Motor neuron (in vitro differentiated cells): ENCODE results near the gene LRRC47. TPM values are rescaled to one million over a fixed set of nuclear protein-coding genes. Genes with fewer than 3 reads are reported as not detected.

Experiments used
- ATAC-seq, 8 experiments: fragments of 200-7000 bp; cut with Tn5 transposase; replicated peaks in 6 of 8; 2 replicates each; pipeline ENCODE4 v1.8.0; 2021; ENCODE audit warnings: mild to moderate bottlenecking in 8 of 8, moderate library complexity in 8 of 8
- H3K27ac ChIP-seq, 2 donors: fragments of 250-450 bp; sonication (Bioruptor Pico); 2 replicates each; pipeline ENCODE4 v1.9.0; 2021; ENCODE audit warnings: antibody characterized with exemption in 2 of 2, mild to moderate bottlenecking in 2 of 2, moderate library complexity in 1 of 2
- H3K4me1 ChIP-seq, 2 donors: fragments of 250-450 bp; sonication (Bioruptor Pico); replicated peaks in 1 of 2; 2 replicates each; pipeline ENCODE4 v1.6.1; 2021; ENCODE audit warnings: antibody characterized with exemption in 2 of 2, mild to moderate bottlenecking in 2 of 2, moderate library complexity in 1 of 2
- H3K4me3 ChIP-seq, 5 donors: fragments of 250-450 bp; sonication (Bioruptor Pico); 2 replicates each; pipeline ENCODE4 v1.9.0; 2021; ENCODE audit warnings: antibody characterized with exemption in 5 of 5, mild to moderate bottlenecking in 5 of 5, moderate library complexity in 4 of 5
- WGBS, 10 experiments: fragments of 450-650 bp; shearing (Covaris generic); methylation state at CpG; one replicate each; pipeline ENCODE4 v1.0.0; 2022; 5-methylcytosine and 5-hydroxymethylcytosine counted together
- in situ Hi-C, 9 experiments: fragments of 400-800 bp; cut with MboI; loops; one replicate each; pipeline ENCODE4 v1.15.0; 2021; ENCODE audit warnings: low sequenced_read_pairs in 9 of 9, low pct_unique_long_range_greater_than_20kb in 2 of 9; ENCODE audit not compliant: unreplicated experiment in 9 of 9
- total RNA-seq, 8 experiments: library from RNA; unstranded; fragments of 300-600 nt; gene quantifications; 2 replicates each; pipeline versions ENCODE4 v1.2.3 to v1.2.4, GENCODE V29; 2022

The LRRC47 gene
- total RNA-seq, 8 experiments from 2014 or later, result 27.4 to 59.1 (median 39.8) TPM

GRCh38 chr1:3743826-3744225 is 52.5 kb downstream of the LRRC47 start:
- no peak overlapping the region for H3K27ac ChIP-seq
- peaks cover 22 to 25% of the 10 kb centered on the region in 2 donors for H3K4me1 ChIP-seq
- WGBS, 10 experiments, result 92 to 100% (median 96%) methylated on average over 2 to 11 of the region's 12 CpGs; no CpG with 5 or more reads in 3 of the 10 experiments
- in situ Hi-C loops, result no loop called here
- H3K4me3 ChIP-seq, result no peak overlapping the region
- ATAC-seq, result peak in 1 of 8 experiments; percentile 10

- peak in 2 of 8 experiments; percentile 46 to 47 for ATAC-seq
- peaks cover 22 to 25% of the 10 kb centered on the region in 2 donors for H3K4me1 ChIP-seq
- WGBS, 10 experiments, result 10 to 100% (median 51%) methylated on average over 2 to 4 of the region's 4 CpGs; no CpG with 5 or more reads in 3 of the 10 experiments
- H3K27ac ChIP-seq, result no peak overlapping the region
- no peak overlapping the region for H3K4me3 ChIP-seq
- in situ Hi-C loops, result no loop called here
These were observed 52.9 kb downstream of the LRRC47 start for GRCh38 chr1:3743421-3743820.

DNA sequence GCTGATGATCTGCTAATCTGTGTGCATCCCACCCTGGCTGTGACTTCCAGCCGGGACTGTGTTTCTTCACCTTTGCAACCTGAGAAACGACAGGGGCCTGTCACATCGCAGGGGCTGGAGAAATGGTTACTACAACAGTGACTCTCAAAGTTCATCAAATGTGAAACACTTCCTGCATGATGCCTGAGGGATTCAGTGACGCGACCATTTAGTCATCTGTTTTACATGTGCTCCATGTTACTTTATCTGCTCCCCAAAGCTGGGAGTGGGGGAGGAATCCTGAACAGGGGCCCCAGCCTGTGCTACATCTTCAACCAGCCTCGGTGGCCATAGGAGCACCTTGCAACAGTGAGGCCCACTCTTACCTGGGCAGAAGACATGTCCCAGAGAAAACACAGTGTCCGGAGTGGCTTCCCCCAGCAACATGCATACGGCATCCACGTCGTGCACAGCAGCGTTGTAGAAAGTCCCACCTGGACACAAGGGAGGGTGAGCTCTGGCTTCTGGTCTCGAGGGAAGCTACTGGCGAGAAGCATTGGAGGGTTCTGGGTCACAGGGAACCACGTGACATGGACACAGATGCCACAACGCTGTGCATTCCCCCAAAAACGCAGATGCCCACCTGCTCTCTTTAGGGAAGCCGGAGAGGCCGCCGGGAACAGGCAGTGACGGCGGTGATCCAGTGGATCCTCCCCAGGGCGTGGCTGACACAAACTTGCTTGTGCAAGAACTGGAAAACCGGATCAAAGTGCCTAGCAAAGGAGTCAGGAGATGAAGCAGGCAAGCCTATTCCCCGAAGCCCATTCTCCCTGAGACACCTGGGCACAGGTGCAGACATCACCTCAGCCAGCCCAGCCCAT is 53.6 kb downstream of the LRRC47 start:
- H3K4me1 ChIP-seq, result peaks cover 19 to 23% of the 10 kb centered on the region in 2 donors

DNA sequence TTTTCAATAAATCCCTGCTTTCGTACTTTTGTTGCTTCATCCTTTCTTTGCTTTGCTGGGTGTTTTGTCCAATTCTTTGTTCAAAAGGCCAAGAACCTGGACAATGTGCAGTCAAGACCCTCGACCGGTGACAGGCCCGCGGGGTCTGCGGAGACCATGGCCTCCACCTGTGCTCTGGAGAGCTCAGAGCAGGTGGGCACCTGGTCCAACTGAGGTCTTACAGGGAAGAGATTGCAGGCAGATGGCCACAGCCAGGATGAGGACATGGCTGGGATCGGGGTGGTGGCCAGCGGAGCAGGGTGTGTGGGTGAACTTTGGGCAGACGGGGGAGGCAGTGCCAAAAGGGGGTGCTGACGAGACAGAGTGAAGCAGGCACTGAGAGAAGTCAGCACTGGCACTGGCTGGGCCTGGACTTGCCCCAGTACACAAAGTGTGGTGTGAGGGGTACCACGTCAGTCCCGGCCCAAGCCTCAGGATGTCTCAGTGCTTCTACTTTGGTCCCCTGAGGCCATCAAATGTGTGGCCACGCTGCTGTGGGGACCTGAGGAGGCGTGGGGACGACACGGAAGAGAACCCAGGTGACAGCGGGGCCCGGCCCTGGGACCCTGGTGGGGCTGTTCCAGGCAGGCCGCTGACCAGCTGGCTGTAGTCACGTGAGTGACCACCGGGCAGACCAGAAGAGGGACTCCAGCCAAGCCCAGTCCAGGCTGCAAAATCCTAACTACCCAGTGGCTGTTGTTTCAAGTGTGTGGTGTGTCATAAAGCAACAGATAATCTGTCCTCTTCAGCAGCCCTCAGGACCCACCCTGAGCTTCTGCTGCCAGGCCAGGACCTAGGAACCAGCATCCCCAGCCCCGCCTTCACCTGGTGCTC is 54.5 kb downstream of the LRRC47 start:
- in situ Hi-C loops, result no loop called here
- no peak overlapping the region for H3K4me3 ChIP-seq

More for the DNA sequence above, 53.6 kb downstream of the LRRC47 start:
- Histone ChIP-seq H3K4me3 (no peak overlapping the region), H3K27ac (no peak overlapping the region)
- in situ Hi-C loops, result no loop called here
- WGBS, 10 experiments, result 68 to 100% (median 93%) methylated on average over 3 to 14 of the region's 24 CpGs; no CpG with 5 or more reads in 3 of the 10 experiments
- ATAC-seq, result no peak

DNA sequence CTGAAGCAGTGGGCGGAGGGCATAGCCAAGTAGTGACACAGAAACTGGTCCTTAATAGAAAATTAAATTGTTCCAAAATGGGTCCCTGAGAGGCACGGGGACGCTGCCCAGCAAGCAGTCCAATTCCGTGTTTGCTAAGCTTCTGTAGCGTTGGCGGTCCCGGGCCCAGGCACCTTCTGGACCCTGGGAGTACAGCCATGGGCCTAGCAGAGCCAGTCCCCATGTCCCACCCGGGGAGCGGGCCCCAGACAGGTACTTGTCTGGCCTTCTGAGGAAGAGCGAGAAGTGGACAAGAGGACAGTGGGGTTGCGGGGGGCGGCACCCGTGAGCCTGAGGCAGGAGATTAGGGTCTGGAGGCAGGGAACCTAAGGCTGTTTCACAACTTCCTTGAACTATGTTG is 55.5 kb downstream of the LRRC47 start:
- in situ Hi-C loops, result no loop called here
- Histone ChIP-seq H3K4me3 (no peak overlapping the region), H3K27ac (no peak overlapping the region), H3K4me1 (peaks cover 10 to 14% of the 10 kb centered on the region in 2 donors)
- WGBS, 10 experiments, result 97 to 100% (median 100%) methylated on average over 1 to 11 of the region's 13 CpGs; no CpG with 5 or more reads in 2 of the 10 experiments
- ATAC-seq, result no peak

More for the DNA sequence above, 54.5 kb downstream of the LRRC47 start:
- Histone ChIP-seq H3K4me1 (peaks cover 17 to 20% of the 10 kb centered on the region in 2 donors), H3K27ac (no peak overlapping the region)
- WGBS, 10 experiments, result 93 to 100% (median 97%) methylated on average over 1 to 10 of the region's 22 CpGs; no CpG with 5 or more reads in 5 of the 10 experiments
- ATAC-seq, result no peak

DNA sequence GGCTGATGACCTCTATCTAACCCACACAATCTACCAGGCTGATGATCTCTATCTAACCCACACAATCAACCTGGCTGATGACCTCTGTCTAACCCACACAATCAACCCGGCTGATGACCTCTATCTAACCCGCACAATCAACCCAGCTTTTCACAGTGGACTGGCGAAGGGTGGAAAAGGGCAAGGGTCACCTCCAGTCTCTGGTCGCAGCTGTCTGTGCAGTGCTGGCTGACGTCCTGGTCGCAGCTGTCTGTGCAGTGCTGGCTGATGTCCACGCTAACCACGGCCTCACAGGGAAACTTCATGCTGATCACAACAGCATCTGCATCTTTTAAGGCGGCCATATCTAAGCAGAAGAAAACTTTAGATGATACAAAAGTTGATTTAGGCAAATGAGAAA is 56.3 kb downstream of the LRRC47 start:
- H3K4me1 ChIP-seq, result peaks cover 3 to 7% of the 10 kb centered on the region in 2 donors
- H3K27ac ChIP-seq, result no peak overlapping the region
- H3K4me3 ChIP-seq, result no peak overlapping the region
- 60 to 100% (median 96%) methylated on average over 1 to 6 of the region's 9 CpGs; no CpG with 5 or more reads in 2 of the 10 experiments for WGBS, 10 experiments
- in situ Hi-C loops, result no loop called here
- ATAC-seq, result no peak

GRCh38 chr1:3738943-3739342 is 57.4 kb downstream of the LRRC47 start:
- Histone ChIP-seq H3K27ac (no peak overlapping the region), H3K4me1 (no peaks in the 10 kb centered on the region), H3K4me3 (no peak overlapping the region)
- 80 to 100% (median 100%) methylated on average over 1 to 5 of the region's 12 CpGs; no CpG with 5 or more reads in 5 of the 10 experiments for WGBS, 10 experiments
- in situ Hi-C loops, result no loop called here
- ATAC-seq, result no peak

- no peak for ATAC-seq
- Histone ChIP-seq H3K4me3 (no peak overlapping the region), H3K27ac (no peak overlapping the region), H3K4me1 (peaks cover 13 to 20% of the 10 kb centered on the region in 2 donors)
- in situ Hi-C loops, result no loop called here
- 87 to 100% (median 93%) methylated on average over 1 to 9 of the region's 14 CpGs; no CpG with 5 or more reads in 2 of the 10 experiments for WGBS, 10 experiments
These were observed 59.6 kb downstream of the LRRC47 start for GRCh38 chr1:3736708-3737107.

GRCh38 chr1:3736131-3736561 is 60.2 kb downstream of the LRRC47 start:
- WGBS, 10 experiments, result 20 to 98% (median 91%) methylated on average over 1 to 11 of the region's 13 CpGs; no CpG with 5 or more reads in 5 of the 10 experiments
- in situ Hi-C loops, result no loop called here
- H3K27ac ChIP-seq, result no peak overlapping the region
- ATAC-seq, result no peak
- H3K4me3 ChIP-seq, result no peak overlapping the region
- peaks cover 17 to 26% of the 10 kb centered on the region in 2 donors for H3K4me1 ChIP-seq

GRCh38 chr1:3735688-3736087 is 60.6 kb downstream of the LRRC47 start:
- ATAC-seq, result no peak
- no peak overlapping the region for H3K27ac ChIP-seq
- H3K4me1 ChIP-seq, result peaks cover 17 to 27% of the 10 kb centered on the region in 2 donors
- in situ Hi-C loops, result no loop called here
- no peak overlapping the region for H3K4me3 ChIP-seq
- 70 to 100% (median 87%) methylated on average over 1 to 13 of the region's 13 CpGs; no CpG with 5 or more reads in 1 of the 10 experiments for WGBS, 10 experiments

DNA sequence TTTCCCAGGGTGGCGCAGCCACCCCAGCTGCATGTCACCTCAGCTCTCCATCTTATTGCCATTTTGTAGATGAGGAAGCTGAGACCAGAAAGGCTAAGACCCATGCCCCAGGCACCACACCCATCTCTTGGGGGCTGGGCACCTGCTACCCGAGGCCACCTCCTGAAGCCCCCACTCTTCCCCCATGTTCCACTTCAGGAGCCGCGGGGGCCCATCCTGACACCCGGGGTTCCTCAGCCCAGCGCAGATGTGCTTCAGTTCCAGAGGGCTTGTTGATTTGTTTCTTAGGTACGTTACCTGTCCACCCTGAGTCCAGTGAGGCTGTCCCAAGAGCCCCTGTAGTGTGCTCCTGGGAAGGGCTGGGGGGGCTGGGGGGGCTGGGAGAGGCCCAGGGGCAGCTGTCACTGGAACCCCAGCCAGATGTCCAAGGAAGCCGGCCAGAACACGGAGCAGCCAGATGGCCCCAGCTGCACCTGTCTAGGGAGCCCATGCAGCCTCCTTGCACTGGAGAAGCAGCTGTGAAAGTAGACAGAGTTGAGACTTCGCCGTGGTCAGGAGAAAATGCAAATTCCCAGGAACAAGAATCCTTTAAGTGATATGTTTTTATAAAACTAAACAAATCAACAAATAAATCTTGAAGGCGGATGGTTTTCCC is 61.1 kb downstream of the LRRC47 start:
- H3K4me3 ChIP-seq, result no peak overlapping the region
- H3K27ac ChIP-seq, result no peak overlapping the region
- in situ Hi-C loops, result no loop called here
- 39 to 100% (median 96%) methylated on average over 2 to 7 of the region's 12 CpGs; no CpG with 5 or more reads in 4 of the 10 experiments for WGBS, 10 experiments
- peaks cover 17 to 27% of the 10 kb centered on the region in 2 donors for H3K4me1 ChIP-seq
- no peak for ATAC-seq

DNA sequence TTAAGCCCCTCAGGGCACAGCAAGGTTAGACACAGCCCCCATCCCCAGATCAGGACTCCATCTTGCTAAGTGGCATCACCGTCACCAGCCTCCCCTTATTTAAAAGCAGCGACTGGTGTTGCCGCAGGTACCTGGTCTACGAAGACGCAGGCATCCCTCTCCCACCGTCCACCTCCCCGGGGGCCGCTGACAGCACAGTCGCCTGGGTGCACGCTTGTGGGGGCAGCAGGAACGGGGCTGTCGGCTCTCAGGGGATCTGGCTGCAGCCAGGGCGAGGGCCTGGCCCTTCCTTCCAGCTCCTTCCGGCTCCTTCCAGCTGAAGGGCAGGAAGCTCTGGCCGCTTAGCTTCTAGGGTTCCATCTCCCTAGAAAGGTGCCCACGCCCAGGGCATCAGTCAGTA is 61.7 kb downstream of the LRRC47 start:
- no peak overlapping the region for H3K27ac ChIP-seq
- no peak overlapping the region for H3K4me3 ChIP-seq
- no peak for ATAC-seq
- peaks cover 17 to 27% of the 10 kb centered on the region in 2 donors for H3K4me1 ChIP-seq
- 87 to 96% (median 92%) methylated on average over 4 to 12 of the region's 16 CpGs; no CpG with 5 or more reads in 6 of the 10 experiments for WGBS, 10 experiments
- in situ Hi-C loops, result no loop called here
